Nephron (organoid): ENCODE data around the gene C20orf141.

Experiments used
- H3K27ac Mint-ChIP-seq, 3 experiments: 2 replicates each; pipeline ENCODE4 v1.8.0; 2020; ENCODE audit warnings: mixed read lengths in 3 of 3, mild to moderate bottlenecking in 2 of 3, moderate library complexity in 1 of 3
- H3K27me3 Mint-ChIP-seq: 2 replicates; pipeline ENCODE4 v1.8.0; 2021; ENCODE audit warnings: low read depth, mild to moderate bottlenecking, moderate library complexity, mixed read lengths
- H3K36me3 Mint-ChIP-seq: 2 replicates; pipeline ENCODE4 v1.8.0; 2020; ENCODE audit warnings: low read depth, mixed read lengths
- H3K4me1 Mint-ChIP-seq: 2 replicates; pipeline ENCODE4 v1.8.0; 2020; ENCODE audit warnings: mixed read lengths
- H3K4me3 Mint-ChIP-seq, 3 experiments: 2 replicates each; pipeline ENCODE4 v1.8.0; 2020; ENCODE audit warnings: mild to moderate bottlenecking in 3 of 3, mixed read lengths in 3 of 3, moderate library complexity in 2 of 3
- H3K9me3 Mint-ChIP-seq: 2 replicates; pipeline ENCODE4 v1.8.0; 2020; ENCODE audit warnings: mixed read lengths
- TF ChIP-seq, protein P1 (sequence below), 3 experiments: fragments of 200-600 bp; sonication (generic); IDR thresholded peaks; one replicate each; pipeline ENCODE4 v1.5.0; 2021; ENCODE audit warnings: antibody characterized with exemption in 3 of 3; ENCODE audit not compliant: unreplicated experiment in 3 of 3

C20orf141 gene

DNA sequence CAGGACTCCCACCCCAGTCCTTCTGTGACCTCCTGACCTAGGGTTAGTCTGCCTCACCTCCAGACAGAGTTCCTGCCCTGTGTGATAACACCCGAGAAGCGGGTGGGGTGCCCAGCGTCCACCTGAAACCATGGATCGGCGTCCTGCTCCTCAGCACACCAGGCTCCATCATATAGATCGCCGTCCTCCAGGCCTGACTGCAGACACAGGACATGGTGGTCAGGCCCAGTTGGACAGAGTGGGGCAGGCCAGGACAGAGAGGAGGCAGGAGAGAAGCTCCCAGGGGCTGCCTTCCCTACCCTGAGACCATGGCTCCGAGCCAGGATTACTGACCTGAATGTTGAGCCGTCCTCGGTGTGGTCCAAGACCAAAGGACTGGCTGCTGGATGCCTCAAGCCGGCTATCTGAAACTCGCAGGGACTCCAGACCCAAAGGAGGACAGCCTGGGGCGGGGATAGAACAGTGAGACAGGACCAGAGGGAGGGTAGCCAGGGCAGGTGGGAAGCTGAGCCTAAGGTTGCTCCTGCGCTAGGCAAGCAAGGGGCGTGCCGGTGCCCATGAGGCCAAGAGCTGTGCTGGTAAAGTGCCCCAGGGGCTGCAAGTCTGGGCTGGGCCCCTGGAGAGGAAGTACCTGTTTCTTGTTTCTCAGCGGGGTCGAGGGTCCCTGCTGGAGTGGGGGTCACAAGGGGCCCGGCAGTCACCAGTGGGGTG is 16.5 kb upstream of the C20orf141 start:
- Mint-ChIP-seq H3K4me1 (peaks cover 25% of the 10 kb centered on the region), H3K9me3 (no peaks in the 10 kb centered on the region), H3K4me3 (peak overlapping the region; percentile 95 to 100 (median 96)), H3K36me3 (peaks cover 54% of the 10 kb centered on the region), H3K27ac (peak overlapping the region in 2 of 3 experiments; percentile 94 to 98), H3K27me3 (peaks cover 15% of the 10 kb centered on the region)
- TF ChIP-seq, protein P1, sequence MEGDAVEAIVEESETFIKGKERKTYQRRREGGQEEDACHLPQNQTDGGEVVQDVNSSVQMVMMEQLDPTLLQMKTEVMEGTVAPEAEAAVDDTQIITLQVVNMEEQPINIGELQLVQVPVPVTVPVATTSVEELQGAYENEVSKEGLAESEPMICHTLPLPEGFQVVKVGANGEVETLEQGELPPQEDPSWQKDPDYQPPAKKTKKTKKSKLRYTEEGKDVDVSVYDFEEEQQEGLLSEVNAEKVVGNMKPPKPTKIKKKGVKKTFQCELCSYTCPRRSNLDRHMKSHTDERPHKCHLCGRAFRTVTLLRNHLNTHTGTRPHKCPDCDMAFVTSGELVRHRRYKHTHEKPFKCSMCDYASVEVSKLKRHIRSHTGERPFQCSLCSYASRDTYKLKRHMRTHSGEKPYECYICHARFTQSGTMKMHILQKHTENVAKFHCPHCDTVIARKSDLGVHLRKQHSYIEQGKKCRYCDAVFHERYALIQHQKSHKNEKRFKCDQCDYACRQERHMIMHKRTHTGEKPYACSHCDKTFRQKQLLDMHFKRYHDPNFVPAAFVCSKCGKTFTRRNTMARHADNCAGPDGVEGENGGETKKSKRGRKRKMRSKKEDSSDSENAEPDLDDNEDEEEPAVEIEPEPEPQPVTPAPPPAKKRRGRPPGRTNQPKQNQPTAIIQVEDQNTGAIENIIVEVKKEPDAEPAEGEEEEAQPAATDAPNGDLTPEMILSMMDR (IDR thresholded peaks at IDR 0.05; ENCODE audit: unreplicated experiment in 3 of 3), result no peak

GRCh38 chr20:2798814-2799213 is 16.0 kb upstream of the C20orf141 start:
- peaks cover 48% of the 10 kb centered on the region for H3K36me3 Mint-ChIP-seq
- H3K27ac Mint-ChIP-seq, result peak overlapping the region; percentile 94 to 98 (median 98)
- peaks cover 25% of the 10 kb centered on the region for H3K4me1 Mint-ChIP-seq
- H3K9me3 Mint-ChIP-seq, result no peaks in the 10 kb centered on the region
- peaks cover 20% of the 10 kb centered on the region for H3K27me3 Mint-ChIP-seq
- peak overlapping the region; percentile 95 to 100 (median 96) for H3K4me3 Mint-ChIP-seq
- TF ChIP-seq, protein P1 (IDR thresholded peaks at IDR 0.05; ENCODE audit: unreplicated experiment in 3 of 3), result no peak

- peaks cover 46% of the 10 kb centered on the region for H3K36me3 Mint-ChIP-seq
- H3K4me3 Mint-ChIP-seq, result peak overlapping the region; percentile 95 to 100 (median 96)
- peaks cover 25% of the 10 kb centered on the region for H3K4me1 Mint-ChIP-seq
- TF ChIP-seq, protein P1 (IDR thresholded peaks at IDR 0.05; ENCODE audit: unreplicated experiment in 3 of 3), result no peak
- peaks cover 24% of the 10 kb centered on the region for H3K27me3 Mint-ChIP-seq
- peak overlapping the region; percentile 94 to 98 (median 98) for H3K27ac Mint-ChIP-seq
- H3K9me3 Mint-ChIP-seq, result no peaks in the 10 kb centered on the region
Measured at GRCh38 chr20:2799271-2799670, 15.5 kb upstream of the C20orf141 start.

DNA sequence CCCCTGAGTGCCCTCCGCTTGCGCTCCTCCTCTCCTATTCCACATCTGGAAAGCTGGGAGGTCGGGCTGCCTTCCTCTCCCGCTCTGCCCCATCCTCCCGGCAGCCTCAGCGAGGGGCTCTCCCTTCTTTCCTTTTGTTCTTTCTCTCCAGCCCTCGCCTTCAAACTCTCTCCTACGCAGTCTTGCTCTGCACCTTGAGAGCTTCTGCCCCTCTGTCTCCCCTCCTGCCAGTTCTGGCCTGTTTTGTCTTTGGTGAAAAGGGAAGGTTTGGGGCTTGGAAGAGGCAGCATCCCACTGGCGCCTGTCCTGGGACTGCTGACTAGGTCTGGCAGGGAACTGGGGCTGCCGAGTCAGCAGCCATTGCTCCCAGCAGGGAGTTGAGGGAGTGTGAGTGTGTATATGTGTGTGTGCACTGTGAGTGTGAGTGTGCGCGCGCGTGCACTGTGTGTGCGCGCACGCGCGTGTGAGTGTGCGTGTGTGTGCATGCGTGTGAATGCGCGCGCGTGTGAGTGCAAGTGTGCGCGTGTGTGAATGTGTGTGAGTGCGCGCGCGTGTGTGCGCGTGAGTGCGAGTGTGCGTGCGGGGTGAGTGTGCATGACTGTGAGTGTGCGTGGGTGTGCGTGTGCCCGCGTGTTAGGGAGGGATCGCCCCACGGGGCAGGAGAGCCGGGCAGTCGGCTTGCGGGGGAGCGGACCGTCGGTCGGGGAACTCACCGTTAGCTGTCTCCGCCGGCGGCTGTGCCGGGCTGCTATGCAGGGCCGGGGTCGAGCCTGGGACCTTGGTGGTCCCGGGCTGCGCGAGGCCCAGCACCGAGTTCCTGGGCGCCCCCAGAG is 14.9 kb upstream of the C20orf141 start:
- peaks cover 28% of the 10 kb centered on the region for H3K27me3 Mint-ChIP-seq
- peaks cover 40% of the 10 kb centered on the region for H3K36me3 Mint-ChIP-seq
- peak overlapping the region; percentile 94 to 98 (median 98) for H3K27ac Mint-ChIP-seq
- TF ChIP-seq, protein P1 (IDR thresholded peaks at IDR 0.05; ENCODE audit: unreplicated experiment in 3 of 3), result no peak
- peaks cover 25% of the 10 kb centered on the region for H3K4me1 Mint-ChIP-seq
- peak overlapping the region; percentile 95 to 100 (median 96) for H3K4me3 Mint-ChIP-seq
- H3K9me3 Mint-ChIP-seq, result no peaks in the 10 kb centered on the region

- peak within 1 kb of the TSS; percentile 94 to 98 (median 98) for H3K27ac Mint-ChIP-seq
- TF ChIP-seq, protein P1 (IDR thresholded peaks at IDR 0.05; ENCODE audit: unreplicated experiment in 3 of 3), result peak; percentile 20 to 36 (median 21)
- H3K27me3 Mint-ChIP-seq, result peaks cover 36% of the 10 kb centered on the region
- no peaks in the 10 kb centered on the region for H3K9me3 Mint-ChIP-seq
- peaks cover 25% of the 10 kb centered on the region for H3K4me1 Mint-ChIP-seq
- H3K36me3 Mint-ChIP-seq, result peaks cover 32% of the 10 kb centered on the region
- peak within 1 kb of the TSS; percentile 96 to 100 (median 96) for H3K4me3 Mint-ChIP-seq
Measured at GRCh38 chr20:2800521-2801285, 14.1 kb upstream of the C20orf141 start, which contains the start of gene CPXM1. Gene CPXM1 (minus strand): TSS chr20:2800627. CDS start chr20:2800572, 55 bp downstream.
